HEK293 (cell line): ENCODE results near the gene INF2.

Experiments used
- CTCF ChIA-PET: fragments of 350-600 bp; formaldehyde crosslinking; extraction: SDS; loops from one replicate; lab custom pipeline; 2021; ENCODE audit warnings: antibody characterized with exemption; lab: Yijun Ruan, JAX
- POLR2A ChIA-PET: fragments of 300-600 bp; formaldehyde crosslinking; extraction: SDS; loops from one replicate; lab custom pipeline; 2020; ENCODE audit warnings: antibody characterized with exemption, inconsistent platforms; lab: Yijun Ruan, JAX
- H3K27ac ChIP-seq: fragments of 200-500 bp; sonication (Bioruptor generic); 2 replicates; pipeline ENCODE4 v1.5.1; 2014; ENCODE audit warnings: low read depth, low read length, control low read depth, inconsistent platforms; ENCODE audit errors: extremely low read depth
- H3K36me3 ChIP-seq, 2 experiments: fragments of 200-500 bp in 1 of 2; sonication (Bioruptor generic) in 1 of 2; 1 replicate in 1 of 2; 2 replicates in 1 of 2; pipeline ENCODE4 v1.5.1; 2014 to 2017; ENCODE audit warnings: inconsistent platforms in 2 of 2, low read length in 2 of 2; ENCODE audit not compliant: control insufficient read depth in 2 of 2, insufficient read depth in 1 of 2
- H3K4me1 ChIP-seq: fragments of 200-500 bp; sonication (Bioruptor generic); 2 replicates; pipeline ENCODE4 v1.5.1; 2014; ENCODE audit warnings: mild to moderate bottlenecking, low read length, inconsistent platforms; ENCODE audit not compliant: control insufficient read depth, insufficient read depth
- H3K4me3 ChIP-seq: 2 replicates; pipeline ENCODE4 v1.5.1; 2011; ENCODE audit warnings: low read depth, mild to moderate bottlenecking, control low read depth, low read length, moderate library complexity
- H3K9me3 ChIP-seq: fragments of 200-500 bp; sonication (Bioruptor generic); 2 replicates; pipeline ENCODE4 v1.5.1; 2014; ENCODE audit warnings: low read depth, low read length, inconsistent platforms; ENCODE audit not compliant: control insufficient read depth, insufficient read depth
- EGR2 ChIP-seq: fragments of 450-650 bp; formaldehyde crosslinking; IDR thresholded peaks from 2 replicates; pipeline ENCODE4 v1.5.1; 2016; ENCODE audit warnings: low read depth, missing biosample characterization, missing genetic modification characterization
- KLF7 ChIP-seq: fragments of 450-650 bp; formaldehyde crosslinking; IDR thresholded peaks from 2 replicates; pipeline ENCODE4 v1.5.1; 2016; ENCODE audit warnings: missing biosample characterization, missing genetic modification characterization, borderline replicate concordance
- MEIS1 ChIP-seq: sonication (generic); formaldehyde crosslinking; IDR thresholded peaks from 2 replicates; pipeline ENCODE4 v1.8.1; 2022; ENCODE audit warnings: missing genetic modification reagents, mild to moderate bottlenecking, borderline replicate concordance
- PRDM4 ChIP-seq: fragments of 450-650 bp; formaldehyde crosslinking; IDR thresholded peaks from 2 replicates; pipeline ENCODE4 v1.5.1; 2017; ENCODE audit warnings: missing biosample characterization, missing genetic modification characterization
- RBAK ChIP-seq: fragments of 450-650 bp; formaldehyde crosslinking; IDR thresholded peaks from 2 replicates; pipeline ENCODE4 v1.5.1; 2016; ENCODE audit warnings: missing biosample characterization, missing genetic modification characterization
- ZFHX2 ChIP-seq: fragments of 450-650 bp; formaldehyde crosslinking; conservative IDR thresholded peaks from 2 replicates; pipeline ENCODE4 v1.5.1; 2016; ENCODE audit warnings: missing biosample characterization, missing genetic modification characterization
- ZIC2 ChIP-seq: fragments of 450-650 bp; formaldehyde crosslinking; IDR thresholded peaks from 2 replicates; pipeline ENCODE4 v1.5.1; 2016; ENCODE audit warnings: missing biosample characterization, missing genetic modification characterization
- ZNF112 ChIP-seq: fragments of 450-650 bp; formaldehyde crosslinking; IDR thresholded peaks from 2 replicates; pipeline ENCODE4 v1.5.0; 2017; ENCODE audit warnings: missing biosample characterization, missing genetic modification characterization
- ZNF148 ChIP-seq: fragments of 450-650 bp; formaldehyde crosslinking; IDR thresholded peaks from 2 replicates; pipeline ENCODE4 v1.5.0; 2017; ENCODE audit warnings: missing biosample characterization, missing genetic modification characterization, borderline replicate concordance
- ZNF157 ChIP-seq: fragments of 450-650 bp; formaldehyde crosslinking; IDR thresholded peaks from 2 replicates; pipeline ENCODE4 v1.5.1; 2016; ENCODE audit warnings: missing biosample characterization, missing genetic modification characterization
- ZNF214 ChIP-seq: fragments of 450-650 bp; formaldehyde crosslinking; IDR thresholded peaks from 2 replicates; pipeline ENCODE4 v1.5.1; 2017; ENCODE audit warnings: missing biosample characterization, mild to moderate bottlenecking, missing genetic modification characterization, borderline replicate concordance
- ZNF280D ChIP-seq: fragments of 450-650 bp; formaldehyde crosslinking; IDR thresholded peaks from 2 replicates; pipeline ENCODE4 v1.5.1; 2016; ENCODE audit warnings: missing biosample characterization, missing genetic modification characterization
- ZNF404 ChIP-seq: fragments of 450-650 bp; formaldehyde crosslinking; IDR thresholded peaks from 2 replicates; pipeline ENCODE4 v1.5.1; 2017; ENCODE audit warnings: missing biosample characterization, missing genetic modification characterization
- ZNF423 ChIP-seq: fragments of 450-650 bp; formaldehyde crosslinking; IDR thresholded peaks from 2 replicates; pipeline ENCODE4 v1.5.1; 2016; ENCODE audit warnings: missing biosample characterization, missing genetic modification characterization
- ZNF654 ChIP-seq: fragments of 450-650 bp; formaldehyde crosslinking; IDR thresholded peaks from 2 replicates; pipeline ENCODE4 v1.5.1; 2016; ENCODE audit warnings: low read depth, missing biosample characterization, missing genetic modification characterization
- ZNF664 ChIP-seq: fragments of 450-650 bp; formaldehyde crosslinking; IDR thresholded peaks from 2 replicates; pipeline ENCODE4 v1.5.1; 2016; ENCODE audit warnings: missing biosample characterization, missing genetic modification characterization
- ZNF76 ChIP-seq: fragments of 450-650 bp; formaldehyde crosslinking; IDR thresholded peaks from 2 replicates; pipeline ENCODE4; 2016; ENCODE audit warnings: low read depth, missing biosample characterization, missing genetic modification characterization, borderline replicate concordance
- ZSCAN5A ChIP-seq: fragments of 450-650 bp; formaldehyde crosslinking; IDR thresholded peaks from 2 replicates; pipeline ENCODE4 v1.5.1; 2016; ENCODE audit warnings: missing biosample characterization, missing genetic modification characterization

The INF2 gene

GRCh38 chr14:104725772-104726548, 36.5 kb downstream of the INF2 start (continued):
- TF ChIP-seq ZSCAN5A (tag by site-specific recombination) (no peak), ZNF148 (tag by site-specific recombination) (no peak), ZIC2 (peak; percentile 14; the same call in 1 of the 2 replicates), ZNF280D (no peak), EGR2 (tag by site-specific recombination) (0 out of 2 replicates have a peak, but pooled peaks have one; percentile 4)

- no peaks in the 10 kb centered on the region; the same call in 1 of the 2 replicates for H3K4me1 ChIP-seq
- POLR2A ChIA-PET: interaction anchor here (0.9 kb wide), 1 partner anchor 26 kb away, joined by 4 read pairs; the partner anchor contains the start of gene SIVA1
- no peak overlapping the region for H3K4me3 ChIP-seq
- H3K36me3 ChIP-seq: no peaks in the 10 kb centered on the region
- no peaks in the 10 kb centered on the region for H3K9me3 ChIP-seq
- no peak overlapping the region for H3K27ac ChIP-seq
- CTCF ChIA-PET: interaction anchor here (2.0 kb wide), 1 partner anchor 10 kb away, joined by 4 read pairs; no protein-coding TSS in a partner anchor
- TF ChIP-seq ZNF423 (tag by site-specific recombination) (0 out of 2 replicates have a peak, but pooled peaks have one; percentile 13), ZNF112 (tag by site-specific recombination) (no peak), PRDM4 (tag by site-specific recombination) (no peak), ZNF664 (tag by site-specific recombination) (no peak), MEIS1 (CRISPR knock-in tag) (no peak), ZNF404 (no peak), ZFHX2 (tag by site-specific recombination) (0 out of 2 replicates have a peak, but pooled peaks have one; percentile 7), RBAK (tag by site-specific recombination) (no peak), ZNF148 (tag by site-specific recombination) (no peak), KLF7 (tag by site-specific recombination) (no peak), ZNF157 (no peak), ZNF654 (tag by site-specific recombination) (no peak), ZNF214 (tag by site-specific recombination) (no peak), ZNF76 (no peak)
Observed at GRCh38 chr14:104726600-104727451, 37.4 kb downstream of the INF2 start.
